SK-N-SH treated with all-trans-retinoic acid at 6 μM for 48 hours (cell line): ENCODE results near the gene BTAF1.

Experiments
- ATAC-seq: fragments of 200-7000 bp; cut with Tn5 transposase; 3 replicates; pipeline ENCODE4 v1.9.1; 2020; ENCODE audit warnings: mild to moderate bottlenecking, moderate library complexity
- ARNTL ChIP-seq: fragments of 450-650 bp; formaldehyde crosslinking; IDR thresholded peaks from 2 replicates; pipeline ENCODE4 v1.5.0; 2020; ENCODE audit warnings: low read depth, mild to moderate bottlenecking, moderate library complexity, borderline replicate concordance
- BACH2 ChIP-seq: fragments of 250-450 bp; sonication (Bioruptor Pico); IDR thresholded peaks from 2 replicates; pipeline ENCODE4 v1.9.0; 2021; ENCODE audit warnings: mild to moderate bottlenecking, borderline replicate concordance
- CREB5 ChIP-seq: fragments of 250-450 bp; sonication (Bioruptor Pico); IDR thresholded peaks from 2 replicates; pipeline ENCODE4 v1.5.1; 2020; ENCODE audit warnings: low read depth, mild to moderate bottlenecking, moderate library complexity
- CSDC2 ChIP-seq: fragments of 250-450 bp; sonication (Bioruptor Pico); IDR thresholded peaks from 2 replicates; pipeline ENCODE4 v1.5.0; 2020; ENCODE audit warnings: mild to moderate bottlenecking, moderate library complexity
- ESRRG ChIP-seq: fragments of 250-450 bp; sonication (Bioruptor Pico); IDR thresholded peaks from 2 replicates; pipeline ENCODE4 v1.6.1; 2021; ENCODE audit warnings: mild to moderate bottlenecking
- GLIS3 ChIP-seq: fragments of 250-450 bp; sonication (Bioruptor Pico); IDR thresholded peaks from 2 replicates; pipeline ENCODE4 v1.5.0; 2020; ENCODE audit warnings: mild to moderate bottlenecking, moderate library complexity
- ISL1 ChIP-seq: fragments of 250-450 bp; sonication (Bioruptor Pico); IDR thresholded peaks from 2 replicates; pipeline ENCODE4 v2.1.2; 2022; ENCODE audit warnings: mild to moderate bottlenecking, moderate library complexity
- OSR1 ChIP-seq: fragments of 250-450 bp; sonication (Bioruptor Pico); IDR thresholded peaks from 2 replicates; pipeline ENCODE4 v1.8.0; 2022; ENCODE audit warnings: moderate library complexity, mild to moderate bottlenecking, inconsistent platforms
- PATZ1 ChIP-seq: fragments of 250-450 bp; sonication (Bioruptor Pico); IDR thresholded peaks from 2 replicates; pipeline ENCODE4 v1.8.0; 2020; ENCODE audit warnings: mild to moderate bottlenecking, moderate library complexity, borderline replicate concordance
- POU6F1 ChIP-seq: fragments of 250-450 bp; sonication (Bioruptor Pico); IDR thresholded peaks from 2 replicates; pipeline ENCODE4 v1.8.0; 2021; ENCODE audit warnings: low read depth, mild to moderate bottlenecking, moderate library complexity, borderline replicate concordance
- PPARA ChIP-seq: fragments of 250-450 bp; sonication (Bioruptor Pico); IDR thresholded peaks from 2 replicates; pipeline ENCODE4 v1.5.0; 2020; ENCODE audit warnings: mild to moderate bottlenecking, borderline replicate concordance
- RARB ChIP-seq: fragments of 250-450 bp; sonication (Bioruptor Pico); IDR thresholded peaks from 2 replicates; pipeline ENCODE4 v1.8.0; 2021; ENCODE audit warnings: mild to moderate bottlenecking, moderate library complexity
- SNAI2 ChIP-seq: fragments of 250-450 bp; sonication (Bioruptor Pico); IDR thresholded peaks from 2 replicates; pipeline ENCODE4 v1.5.0; 2020; ENCODE audit warnings: mild to moderate bottlenecking, moderate library complexity
- TCF4 ChIP-seq: fragments of 250-450 bp; sonication (Bioruptor Pico); IDR thresholded peaks from 2 replicates; pipeline ENCODE4 v1.8.0; 2021; ENCODE audit warnings: mild to moderate bottlenecking, moderate library complexity, borderline replicate concordance
- TOX ChIP-seq: fragments of 250-450 bp; sonication (Bioruptor Pico); IDR thresholded peaks from 2 replicates; pipeline ENCODE4 v1.8.0; 2021; ENCODE audit warnings: mild to moderate bottlenecking, moderate library complexity, borderline replicate concordance
- ZC3H10 ChIP-seq: fragments of 250-450 bp; sonication (Bioruptor Pico); IDR thresholded peaks from 2 replicates; pipeline ENCODE4 v1.5.1; 2021; ENCODE audit warnings: mild to moderate bottlenecking, moderate library complexity
- ZFP3 ChIP-seq: fragments of 250-450 bp; sonication (Bioruptor Pico); IDR thresholded peaks from 2 replicates; pipeline ENCODE4 v1.5.0; 2020; ENCODE audit warnings: mild to moderate bottlenecking, moderate library complexity
- ZFP30 ChIP-seq: fragments of 450-650 bp; formaldehyde crosslinking; IDR thresholded peaks from 2 replicates; pipeline ENCODE4 v1.5.0; 2022; ENCODE audit warnings: mild to moderate bottlenecking, moderate library complexity
- ZNF565 ChIP-seq: fragments of 450-650 bp; formaldehyde crosslinking; conservative IDR thresholded peaks from 2 replicates; pipeline ENCODE4 v1.5.0; 2020; ENCODE audit warnings: low read depth, mild to moderate bottlenecking, moderate library complexity
- ZNF70 ChIP-seq: fragments of 450-650 bp; formaldehyde crosslinking; IDR thresholded peaks from 2 replicates; pipeline ENCODE4 v1.5.0; 2020; ENCODE audit warnings: mild to moderate bottlenecking, moderate library complexity
- ZNF8 ChIP-seq: fragments of 450-650 bp; formaldehyde crosslinking; IDR thresholded peaks from 2 replicates; pipeline ENCODE4 v1.5.0; 2020; ENCODE audit warnings: mild to moderate bottlenecking, moderate library complexity
- TF ChIP-seq, protein P1 (sequence below): fragments of 250-450 bp; sonication (Bioruptor Pico); IDR thresholded peaks from 2 replicates; pipeline ENCODE4 v1.5.1; 2021; ENCODE audit warnings: mild to moderate bottlenecking, moderate library complexity

The BTAF1 gene

DNA sequence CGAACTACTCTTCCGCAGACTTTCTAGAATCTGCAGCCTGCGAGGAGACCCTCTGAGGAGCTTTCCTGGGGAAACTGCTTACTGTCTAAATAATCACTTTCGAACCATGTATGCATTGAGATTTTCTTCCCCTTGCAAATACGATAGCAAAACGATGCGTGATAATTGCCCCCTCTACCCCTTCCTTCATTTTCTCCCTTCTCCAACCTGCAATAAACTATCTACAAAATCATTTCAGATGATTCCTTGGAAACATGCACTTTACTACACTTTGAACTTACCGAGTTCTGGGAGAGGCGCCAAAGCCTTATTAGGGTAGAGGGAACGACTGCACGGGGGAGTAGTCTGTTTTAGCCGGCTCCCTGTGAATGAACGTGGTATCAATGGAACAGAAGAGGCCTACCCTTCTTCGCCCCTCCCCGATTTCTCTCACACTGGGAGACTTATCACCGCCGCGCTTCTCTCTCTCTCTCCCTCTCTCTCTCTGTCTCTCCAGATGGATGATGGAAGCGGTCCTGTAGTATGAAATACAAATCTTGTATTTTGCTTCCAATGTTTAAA, 14.4 kb upstream of the BTAF1 start, which contains the start of gene FGFBP3:
Gene FGFBP3, minus strand, starts transcription at position 370 of the 561 bp plus-strand sequence. CDS start 517 bp downstream, outside the sequence.
- TF ChIP-seq PPARA (CRISPR knock-in tag) (no peak), ZNF565 (CRISPR knock-in tag) (no peak), TOX (CRISPR knock-in tag) (no peak), BACH2 (CRISPR knock-in tag) (no peak), ZNF70 (CRISPR knock-in tag) (no peak), GLIS3 (no peak), ZNF8 (no peak), ZFP3 (CRISPR knock-in tag) (no peak), OSR1 (CRISPR knock-in tag) (no peak), SNAI2 (CRISPR knock-in tag) (no peak), ZFP30 (CRISPR knock-in tag) (no peak), POU6F1 (CRISPR knock-in tag) (no peak), TCF4 (CRISPR knock-in tag) (no peak), CREB5 (CRISPR knock-in tag) (no peak), ESRRG (no peak)
- TF ChIP-seq, protein P1, sequence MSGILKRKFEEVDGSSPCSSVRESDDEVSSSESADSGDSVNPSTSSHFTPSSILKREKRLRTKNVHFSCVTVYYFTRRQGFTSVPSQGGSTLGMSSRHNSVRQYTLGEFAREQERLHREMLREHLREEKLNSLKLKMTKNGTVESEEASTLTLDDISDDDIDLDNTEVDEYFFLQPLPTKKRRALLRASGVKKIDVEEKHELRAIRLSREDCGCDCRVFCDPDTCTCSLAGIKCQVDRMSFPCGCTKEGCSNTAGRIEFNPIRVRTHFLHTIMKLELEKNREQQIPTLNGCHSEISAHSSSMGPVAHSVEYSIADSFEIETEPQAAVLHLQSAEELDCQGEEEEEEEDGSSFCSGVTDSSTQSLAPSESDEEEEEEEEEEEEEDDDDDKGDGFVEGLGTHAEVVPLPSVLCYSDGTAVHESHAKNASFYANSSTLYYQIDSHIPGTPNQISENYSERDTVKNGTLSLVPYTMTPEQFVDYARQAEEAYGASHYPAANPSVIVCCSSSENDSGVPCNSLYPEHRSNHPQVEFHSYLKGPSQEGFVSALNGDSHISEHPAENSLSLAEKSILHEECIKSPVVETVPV (CRISPR knock-in tag): no peak
- ATAC-seq: peak; percentile 67

- TF ChIP-seq TCF4 (CRISPR knock-in tag): no peak
- TF ChIP-seq CREB5 (CRISPR knock-in tag): no peak
- TF ChIP-seq SNAI2 (CRISPR knock-in tag): no peak
- no peak for TF ChIP-seq PPARA (CRISPR knock-in tag)
- TF ChIP-seq ZNF70 (CRISPR knock-in tag): no peak
- no peak for TF ChIP-seq ZFP3 (CRISPR knock-in tag)
- TF ChIP-seq BACH2 (CRISPR knock-in tag): no peak
- no peak for TF ChIP-seq ISL1 (CRISPR knock-in tag)
- TF ChIP-seq PATZ1 (CRISPR knock-in tag): no peak
- no peak for TF ChIP-seq RARB (CRISPR knock-in tag)
- TF ChIP-seq GLIS3: no peak
- no peak for TF ChIP-seq CSDC2 (CRISPR knock-in tag)
- no peak for TF ChIP-seq ARNTL (CRISPR knock-in tag)
- TF ChIP-seq ZNF8: no peak
- no peak for TF ChIP-seq POU6F1 (CRISPR knock-in tag)
- no peak for TF ChIP-seq ESRRG
- TF ChIP-seq ZC3H10 (CRISPR knock-in tag): no peak
- ATAC-seq: no peak
Observed at GRCh38 chr10:91910467-91910866, 13.1 kb upstream of the BTAF1 start.
